B cell (primary cell): ENCODE data around the gene SPRY4.

Experiments used
- EZH2 ChIP-seq: IDR thresholded peaks from 2 replicates; pipeline ENCODE4 v1.6.1; 2012; ENCODE audit warnings: borderline replicate concordance, low read depth, mild to moderate bottlenecking, moderate library complexity, low read length; ENCODE audit not compliant: insufficient read depth, poor library complexity, severe bottlenecking
- TF ChIP-seq, protein P1 (sequence below): fragments of 200-600 bp; IDR thresholded peaks from one replicate; pipeline ENCODE4 v1.8.0; 2022; ENCODE audit warnings: antibody characterized with exemption, mild to moderate bottlenecking

DNA sequence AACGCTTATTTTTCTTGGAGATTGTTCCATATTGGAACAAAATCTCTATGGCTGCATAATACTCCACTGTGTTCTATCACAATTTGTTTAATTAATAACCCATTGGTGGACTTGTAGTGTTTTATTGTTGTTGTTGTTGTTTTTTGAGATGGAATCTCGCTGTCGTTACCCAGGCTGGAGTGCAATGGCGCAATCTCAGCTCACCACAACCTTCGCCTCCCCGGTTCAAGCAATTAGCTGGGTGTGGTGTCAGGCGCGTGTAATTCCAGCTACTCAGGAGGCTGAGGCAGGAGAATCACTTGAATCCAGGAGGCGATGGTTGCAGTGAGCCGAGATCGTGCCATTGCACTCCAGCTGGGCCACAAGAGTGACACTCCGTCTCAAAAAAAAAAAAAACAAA, 38.7 kb downstream of the SPRY4 start:
- TF ChIP-seq, protein P1, sequence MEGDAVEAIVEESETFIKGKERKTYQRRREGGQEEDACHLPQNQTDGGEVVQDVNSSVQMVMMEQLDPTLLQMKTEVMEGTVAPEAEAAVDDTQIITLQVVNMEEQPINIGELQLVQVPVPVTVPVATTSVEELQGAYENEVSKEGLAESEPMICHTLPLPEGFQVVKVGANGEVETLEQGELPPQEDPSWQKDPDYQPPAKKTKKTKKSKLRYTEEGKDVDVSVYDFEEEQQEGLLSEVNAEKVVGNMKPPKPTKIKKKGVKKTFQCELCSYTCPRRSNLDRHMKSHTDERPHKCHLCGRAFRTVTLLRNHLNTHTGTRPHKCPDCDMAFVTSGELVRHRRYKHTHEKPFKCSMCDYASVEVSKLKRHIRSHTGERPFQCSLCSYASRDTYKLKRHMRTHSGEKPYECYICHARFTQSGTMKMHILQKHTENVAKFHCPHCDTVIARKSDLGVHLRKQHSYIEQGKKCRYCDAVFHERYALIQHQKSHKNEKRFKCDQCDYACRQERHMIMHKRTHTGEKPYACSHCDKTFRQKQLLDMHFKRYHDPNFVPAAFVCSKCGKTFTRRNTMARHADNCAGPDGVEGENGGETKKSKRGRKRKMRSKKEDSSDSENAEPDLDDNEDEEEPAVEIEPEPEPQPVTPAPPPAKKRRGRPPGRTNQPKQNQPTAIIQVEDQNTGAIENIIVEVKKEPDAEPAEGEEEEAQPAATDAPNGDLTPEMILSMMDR, result no peak
- no peak for TF ChIP-seq EZH2
